GM23248 (cell line): ENCODE data around the gene AAGAB.

ENCODE experiments used
- EZH2 ChIP-seq: fragments of 200-600 bp; sonication (generic); IDR thresholded peaks from 2 replicates; pipeline ENCODE4 v1.6.1; 2018; ENCODE audit warnings: antibody characterized with exemption, mild to moderate bottlenecking; ENCODE audit not compliant: insufficient read depth, poor library complexity, severe bottlenecking
- EZH2phosphoT487 ChIP-seq: fragments of 200-600 bp; sonication (generic); IDR thresholded peaks from 2 replicates; pipeline ENCODE4 v1.6.1; 2018; ENCODE audit warnings: antibody characterized with exemption, moderate library complexity, mild to moderate bottlenecking, low read depth; ENCODE audit not compliant: insufficient read depth

GRCh38 chr15:67303490-67304363 is 49.3 kb upstream of the AAGAB start:
- TF ChIP-seq EZH2 (no peak), EZH2phosphoT487 (no peak)
